Measurements from ENCODE around the gene MATR3.
A peak's percentile ranks its signal among the peaks of the same experiment; 100 is the strongest.
"Not testable (repeated sequence)": the region's sequence is repeated elsewhere in the genome, so short reads cannot be mapped to it uniquely, and the experiment has no call there.

MATR3 gene

GRCh38 chr5:139297439-139298133, 4.0 kb downstream of the MATR3 start:
- DNase-seq (ENCODE audit: low read depth): no peak

GRCh38 chr5:139298242-139298641, 4.7 kb downstream of the MATR3 start:
- no peak for DNase-seq (ENCODE audit: low read depth)

DNA sequence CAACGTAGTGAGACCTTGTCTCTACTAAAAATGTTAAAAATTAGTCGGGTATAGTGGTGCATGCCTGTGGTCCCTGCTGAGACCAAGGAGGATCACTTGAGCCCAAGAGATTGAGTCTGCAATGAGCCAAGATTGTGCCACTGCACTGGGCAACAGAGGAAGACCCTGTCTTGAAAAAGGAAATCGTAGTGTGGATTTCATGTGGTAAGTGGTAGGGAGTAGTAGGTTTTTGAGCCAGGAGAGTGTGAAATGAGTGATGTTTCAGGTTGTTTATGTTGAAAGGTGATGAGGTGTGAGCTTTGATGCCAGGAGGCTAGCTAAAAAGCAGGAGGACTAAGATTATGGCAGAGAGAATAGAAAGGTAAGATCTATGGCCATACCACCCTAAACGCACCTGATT, 5.9 kb downstream of the MATR3 start:
- no peak for DNase-seq (ENCODE audit: low read depth)

GRCh38 chr5:139301808-139302499, 8.4 kb downstream of the MATR3 start:
- DNase-seq (ENCODE audit: low read depth): no peak

- no peak for DNase-seq (ENCODE audit: low read depth)
Measured at GRCh38 chr5:139304391-139305324, 11.1 kb downstream of the MATR3 start.

- no peak for DNase-seq (ENCODE audit: low read depth)
Measured at GRCh38 chr5:139306197-139306596, 12.7 kb downstream of the MATR3 start.

DNA sequence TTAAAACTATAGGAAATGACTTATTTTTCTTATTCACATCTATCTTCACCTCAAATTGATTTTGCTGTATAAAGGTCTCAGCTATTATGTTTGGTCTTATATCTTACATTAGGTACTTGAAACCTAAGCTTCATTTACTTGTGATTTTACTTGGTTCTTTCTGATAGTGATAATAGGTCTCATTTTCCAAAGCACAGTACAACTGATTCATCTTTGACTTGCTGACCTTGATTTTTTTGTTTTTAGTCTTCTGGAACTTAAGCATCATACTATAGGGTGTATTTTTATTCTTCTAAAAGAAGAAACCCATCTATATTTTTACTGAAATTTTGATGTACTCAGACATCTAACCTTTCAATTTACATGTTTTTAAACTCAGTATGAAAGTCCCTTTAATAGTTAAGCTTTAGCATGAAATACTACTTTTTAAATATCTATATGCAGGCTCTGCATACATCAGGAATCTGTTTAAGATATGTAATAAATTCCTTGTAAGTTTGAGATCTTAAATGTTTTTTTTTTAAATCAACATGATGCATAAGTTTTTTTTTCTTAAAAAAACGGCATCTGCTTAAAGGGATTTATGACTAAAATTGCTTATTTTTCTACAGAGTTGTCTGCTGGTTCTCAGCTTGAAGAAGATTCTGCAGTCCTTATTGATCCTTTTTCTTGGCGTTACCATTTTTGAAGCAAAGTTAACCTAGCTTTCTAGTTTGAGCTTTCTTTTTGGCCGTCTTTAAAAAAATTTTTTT, 13.3 kb downstream of the MATR3 start:
- peak; percentile 14 for DNase-seq (ENCODE audit: low read depth)

DNA sequence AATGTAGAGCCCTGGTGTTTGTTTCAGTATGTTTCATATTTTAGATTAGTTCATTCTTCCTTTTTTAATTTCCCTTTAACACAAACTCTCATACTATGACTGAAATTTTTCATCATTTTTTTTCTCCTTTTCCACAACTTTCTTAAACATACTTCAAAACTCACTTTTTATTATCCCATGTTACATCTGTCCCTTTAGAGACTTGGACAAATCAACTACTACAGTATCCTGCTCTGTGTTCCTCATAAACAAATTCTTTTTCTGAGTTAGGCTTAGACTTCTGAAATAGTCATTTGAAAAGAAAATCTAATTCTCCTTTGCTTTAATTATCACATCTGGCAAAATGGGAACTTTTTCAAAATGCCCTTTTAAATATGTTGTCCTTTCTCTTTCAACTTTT, 15.3 kb downstream of the MATR3 start:
- no peak for DNase-seq (ENCODE audit: low read depth)

GRCh38 chr5:139310715-139311186, 17.2 kb downstream of the MATR3 start:
- peak; percentile 35 for DNase-seq (ENCODE audit: low read depth)

GRCh38 chr5:139312075-139312474, 18.5 kb downstream of the MATR3 start:
- DNase-seq (ENCODE audit: low read depth): peak; percentile 8

DNA sequence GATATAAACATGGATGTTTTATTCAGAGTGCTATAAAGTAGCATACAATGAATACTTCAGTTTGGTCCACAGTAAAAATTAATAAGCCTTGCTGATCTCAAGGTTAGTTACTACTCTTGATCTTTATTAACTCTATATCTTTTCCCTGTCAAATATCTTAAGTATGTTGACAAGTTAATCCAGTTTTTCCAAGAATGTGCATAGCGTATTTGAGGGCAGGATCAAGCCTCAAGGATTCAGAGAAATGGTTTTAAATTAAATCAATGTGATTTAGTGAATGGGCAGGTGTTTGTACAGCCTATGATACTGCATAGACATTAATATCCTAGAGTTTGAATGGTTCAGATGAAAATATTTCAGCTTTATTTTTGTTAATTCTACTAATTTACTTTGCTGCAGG, 20.7 kb downstream of the MATR3 start:
- no peak for DNase-seq (ENCODE audit: low read depth)

GRCh38 chr5:139315056-139315615, 21.6 kb downstream of the MATR3 start:
- no peak for DNase-seq (ENCODE audit: low read depth)

GRCh38 chr5:139335811-139336210, 42.3 kb downstream of the MATR3 start:
- DNase-seq (ENCODE audit: low read depth): no peak

DNA sequence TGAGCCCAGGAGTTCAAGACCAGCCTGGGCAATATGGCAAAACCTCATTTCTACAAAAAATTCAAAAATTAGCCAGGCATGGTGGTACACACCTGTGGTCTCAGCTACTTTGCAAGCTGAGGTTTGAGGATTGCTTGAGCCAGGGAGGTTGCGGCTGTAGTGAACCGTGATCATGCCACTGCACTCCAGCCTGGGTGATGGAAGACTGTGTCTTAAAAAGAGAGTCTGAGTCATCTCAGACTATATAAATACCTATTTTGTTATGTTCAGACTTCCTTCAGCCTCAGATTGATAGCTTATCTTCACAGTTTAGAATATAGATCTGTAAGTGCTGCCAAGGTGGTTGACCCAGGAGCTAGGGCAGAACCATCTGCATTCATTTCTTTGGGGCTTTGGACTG, 46.5 kb downstream of the MATR3 start:
- DNase-seq (ENCODE audit: low read depth): no peak

GRCh38 chr5:139341187-139341688, 47.7 kb downstream of the MATR3 start:
- DNase-seq (ENCODE audit: low read depth): no peak

- DNase-seq (ENCODE audit: low read depth): peak; percentile 99
Measured at GRCh38 chr5:139341689-139342422, 48.3 kb downstream of the MATR3 start, which contains the start of gene PAIP2. Gene PAIP2 (plus strand): TSS chr5:139341854. CDS start chr5:139363785, 21,931 bp downstream.

- no peak for DNase-seq (ENCODE audit: low read depth)
Measured at GRCh38 chr5:139342423-139342723, 48.8 kb downstream of the MATR3 start.

DNA sequence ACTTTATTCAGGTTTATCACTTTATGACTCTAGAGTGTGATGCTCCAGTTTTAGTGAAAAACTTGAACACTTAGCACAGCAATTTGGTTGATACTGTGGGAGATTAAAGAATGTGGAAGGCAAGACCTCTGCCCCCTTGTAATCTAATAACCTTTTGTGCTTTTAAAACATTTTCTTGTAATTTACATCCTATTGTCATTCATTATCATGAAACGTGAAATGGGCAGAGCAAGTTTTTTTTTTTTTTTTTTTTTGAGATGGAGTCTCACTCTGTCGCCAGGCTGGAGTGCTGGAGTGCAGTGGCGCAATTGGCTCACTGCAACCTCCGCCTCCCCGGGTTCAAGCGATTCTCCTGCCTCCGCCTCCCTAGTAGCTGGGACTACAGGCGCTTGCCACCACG, 49.9 kb downstream of the MATR3 start:
- no peak for DNase-seq (ENCODE audit: low read depth)

- DNase-seq (ENCODE audit: low read depth): no peak
Measured at GRCh38 chr5:139344177-139344576, 50.6 kb downstream of the MATR3 start.

- DNase-seq (ENCODE audit: low read depth): not testable (repeated sequence)
Measured at GRCh38 chr5:139345442-139345841, 51.9 kb downstream of the MATR3 start.

DNA sequence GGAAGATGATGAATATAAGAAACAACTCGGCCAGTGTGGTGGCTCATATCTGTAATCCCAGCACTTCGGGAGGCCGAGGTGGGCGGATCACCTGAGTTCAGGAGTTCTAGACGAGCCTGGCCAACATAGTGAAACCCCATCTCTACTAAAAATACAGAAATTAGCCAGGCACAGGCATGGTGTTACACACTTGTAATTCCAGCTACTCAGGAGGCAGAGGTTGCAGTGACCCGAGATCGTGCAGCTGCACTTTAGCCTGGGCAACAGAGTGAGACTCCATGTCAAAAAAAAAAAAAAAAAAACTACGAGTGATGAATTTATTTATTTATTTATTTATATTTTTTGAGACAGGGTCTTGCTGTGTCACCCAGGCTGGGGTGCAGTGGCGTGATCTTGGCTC, 54.3 kb downstream of the MATR3 start:
- not testable (repeated sequence) for DNase-seq (ENCODE audit: low read depth)

All from iris pigment epithelial cell (primary cell).